GM19372 (cell line): ENCODE results near the gene SYS1.
A peak's percentile ranks its signal among the peaks of the same experiment; 100 is the strongest.

Experiments
- ATAC-seq: cut with Tn5 transposase; IDR thresholded peaks from one replicate; pipeline ENCODE4 v1.9.1; 2021; ENCODE audit warnings: mild to moderate bottlenecking, low read depth, moderate library complexity; ENCODE audit not compliant: unreplicated experiment

Gene SYS1

GRCh38 chr20:45362804-45363610, at the start of gene SYS1:
TSS of gene SYS1 (plus strand) at chr20:45363156. CDS start at chr20:45363532, 376 bp downstream.
- peak; percentile 86 for ATAC-seq

DNA sequence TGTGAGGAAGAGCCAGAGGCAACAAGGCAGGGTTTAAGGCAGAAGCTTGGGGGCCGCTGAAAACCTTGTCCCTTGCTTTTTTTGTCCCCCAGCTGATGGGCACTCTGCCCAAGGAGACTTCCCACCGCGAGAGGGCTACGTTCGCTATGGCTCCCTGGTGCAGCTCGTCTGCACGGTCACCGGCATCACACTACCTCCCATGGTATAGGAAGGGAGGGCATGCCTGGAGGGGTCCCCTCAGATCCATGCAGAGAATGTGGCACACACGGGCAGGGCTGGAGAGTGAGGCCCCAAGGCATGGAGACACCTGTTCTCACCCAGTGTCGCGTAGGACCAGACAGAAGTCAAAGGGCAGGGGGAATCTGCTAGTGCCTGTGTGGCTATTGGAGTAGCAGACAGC, 49.0 kb upstream of the SYS1 start:
- ATAC-seq, result no peak

DNA sequence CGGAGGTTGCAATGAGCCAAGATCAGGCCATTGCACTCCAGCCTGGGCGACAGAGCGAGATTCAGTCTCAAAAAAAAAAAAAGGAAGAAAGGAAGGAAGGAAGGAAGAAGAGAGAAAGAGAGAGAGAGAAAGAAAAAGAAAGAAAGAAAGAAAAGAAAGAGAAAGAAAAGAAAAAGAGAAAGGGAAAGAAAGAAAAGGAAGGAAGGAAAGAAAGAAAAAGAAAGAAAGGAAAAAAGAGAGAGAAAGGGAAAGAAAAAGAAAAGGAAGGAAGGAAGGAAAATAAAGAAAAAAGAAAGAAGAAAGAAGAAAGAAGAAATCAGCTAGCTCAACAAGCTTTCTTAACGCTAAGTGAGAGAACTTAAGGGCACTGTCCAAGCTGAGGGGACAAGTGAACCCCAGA, 47.3 kb upstream of the SYS1 start:
- ATAC-seq, result no peak

GRCh38 chr20:45316150-45317080, 46.5 kb upstream of the SYS1 start:
- ATAC-seq, result no peak

- no peak for ATAC-seq
Measured at GRCh38 chr20:45317826-45318225, 45.1 kb upstream of the SYS1 start.

GRCh38 chr20:45318386-45318939, 44.5 kb upstream of the SYS1 start:
- no peak for ATAC-seq

DNA sequence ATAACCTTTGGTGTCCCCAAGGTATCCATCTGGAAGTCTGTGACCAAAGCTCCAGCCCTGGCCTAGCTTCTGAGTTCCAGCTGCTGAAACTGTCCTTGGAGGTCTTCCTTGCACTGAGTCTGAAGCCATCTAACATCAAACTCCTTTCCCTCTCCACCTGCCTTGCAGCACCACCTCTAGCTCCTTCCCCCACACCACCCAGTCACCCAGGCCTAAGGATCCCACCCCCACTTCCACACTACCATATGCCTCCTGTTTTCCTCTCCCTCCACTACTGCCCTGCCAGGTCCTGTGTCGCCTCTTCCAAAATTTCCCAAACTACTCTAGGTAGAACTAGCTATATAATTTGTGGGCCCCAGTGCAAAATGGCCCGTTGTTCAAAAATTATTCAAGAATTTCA, 44.0 kb upstream of the SYS1 start:
- ATAC-seq, result no peak

- ATAC-seq, result no peak
Measured at GRCh38 chr20:45320948-45321595, 41.9 kb upstream of the SYS1 start.

DNA sequence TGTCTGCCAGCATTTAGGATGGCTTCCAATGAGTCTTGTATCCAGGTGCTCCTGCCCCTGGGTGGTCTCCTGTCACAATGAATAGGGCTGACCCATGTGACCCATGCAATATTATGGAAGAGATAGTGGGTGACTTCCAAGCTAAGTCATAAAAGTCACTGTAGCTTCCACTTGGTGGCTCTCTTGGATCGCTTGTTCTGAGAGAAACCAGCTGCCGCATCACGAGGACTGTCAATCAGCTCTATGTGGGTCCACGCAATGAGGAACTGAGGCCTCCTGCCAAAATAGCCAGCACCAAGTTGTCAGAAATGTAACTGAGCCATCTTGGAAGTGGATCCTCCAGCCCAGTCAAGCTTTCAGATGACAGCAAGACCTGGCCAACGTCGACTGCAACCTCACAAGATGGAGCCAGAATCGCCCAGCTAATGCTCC, 40.0 kb upstream of the SYS1 start:
- ATAC-seq, result no peak

DNA sequence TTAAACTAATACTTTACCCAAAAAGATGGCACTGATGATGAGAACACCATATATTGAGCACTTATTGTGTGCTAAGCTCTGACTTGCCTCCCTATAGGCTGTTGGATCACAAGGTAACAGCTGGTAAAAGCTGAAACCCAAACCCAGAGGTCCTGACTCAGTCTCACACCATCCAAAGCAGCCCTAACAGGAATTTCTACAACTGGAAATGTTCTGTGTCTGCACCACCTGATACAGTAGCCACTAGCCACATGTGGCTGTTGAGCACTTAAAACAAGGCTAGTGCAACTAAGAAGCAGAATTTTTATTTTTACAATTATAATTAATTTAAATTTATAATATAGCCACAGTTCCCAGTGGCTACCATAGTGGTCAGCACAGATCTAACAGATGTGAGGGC, 39.2 kb upstream of the SYS1 start:
- ATAC-seq, result no peak

DNA sequence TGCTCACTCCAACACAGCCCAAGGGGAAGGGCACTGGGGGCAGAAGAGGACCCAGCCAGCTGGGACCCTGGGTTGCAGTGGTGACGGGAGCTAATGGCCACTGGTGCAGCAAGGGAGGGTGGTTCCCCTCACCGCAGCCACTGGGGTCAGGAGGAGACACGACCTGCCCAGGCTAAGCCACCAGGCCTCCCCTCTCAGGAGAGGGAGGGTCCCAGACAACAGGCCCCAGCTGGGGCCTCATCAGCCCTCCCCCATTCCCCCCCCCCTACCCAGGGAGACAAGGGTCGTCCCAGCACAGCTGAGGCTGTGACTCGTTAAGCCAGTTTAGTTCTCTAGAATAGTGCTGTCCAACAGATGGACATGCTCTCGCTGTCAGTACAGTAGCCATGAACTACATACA, 37.6 kb upstream of the SYS1 start:
- no peak for ATAC-seq

GRCh38 chr20:45328451-45328850, 34.5 kb upstream of the SYS1 start:
- ATAC-seq, result no peak

DNA sequence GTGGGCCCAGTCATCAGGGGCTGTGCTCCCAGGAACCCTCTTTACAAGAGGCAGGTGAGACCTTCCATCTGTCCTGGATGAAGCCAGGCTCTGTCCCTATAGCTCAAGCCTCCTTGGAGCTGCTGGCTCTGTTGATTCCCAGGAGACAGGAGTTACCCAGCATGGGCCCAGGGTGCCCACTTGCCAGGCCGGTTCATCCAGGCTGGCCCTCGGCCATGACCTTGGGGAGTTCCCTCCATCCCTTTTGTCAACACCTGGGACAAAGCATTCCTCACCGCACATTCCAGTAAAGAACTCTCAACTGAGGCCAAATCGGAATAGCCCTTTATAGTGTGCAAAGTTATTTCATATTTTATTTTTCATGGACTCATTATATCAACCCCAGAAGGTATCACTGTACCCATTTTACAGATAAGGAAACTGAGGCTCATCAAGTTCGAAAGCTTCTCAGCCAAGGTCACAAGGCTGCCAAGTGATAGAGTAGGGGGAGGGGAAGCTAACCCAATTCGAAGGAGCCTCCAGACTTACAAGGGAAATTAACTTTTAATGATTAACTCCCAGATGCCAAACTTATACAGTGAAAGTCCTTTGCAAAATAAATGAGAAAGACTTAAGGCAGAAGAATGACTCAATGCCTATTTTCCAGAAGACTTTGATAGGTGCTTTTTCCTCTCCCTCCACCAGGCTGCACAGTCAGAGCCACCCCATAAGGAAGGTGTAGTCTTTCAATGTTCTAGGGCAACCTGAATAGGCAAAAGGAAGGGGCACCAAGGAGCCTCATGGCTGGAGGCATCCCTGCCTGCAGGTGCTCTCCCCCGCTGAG, 33.2 kb upstream of the SYS1 start:
- no peak for ATAC-seq

DNA sequence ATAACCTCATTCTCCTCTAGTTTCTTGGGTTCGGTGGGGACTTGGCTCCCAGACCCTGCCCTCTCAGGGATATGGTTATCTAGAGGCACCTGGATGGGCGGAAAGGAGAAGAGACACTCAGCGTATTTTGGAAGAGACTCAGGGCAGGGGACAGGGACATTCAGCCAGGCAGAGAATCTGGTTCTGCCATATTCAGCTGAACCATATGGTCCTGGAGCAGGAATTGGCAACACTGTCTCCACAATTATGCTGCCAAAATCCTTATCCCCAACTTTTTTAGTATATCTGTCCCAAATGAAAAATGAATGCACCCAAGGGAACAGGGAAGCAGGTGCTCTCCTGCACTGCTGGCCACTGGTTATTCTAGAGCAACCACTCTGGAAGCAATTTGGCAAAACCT, 32.5 kb upstream of the SYS1 start:
- ATAC-seq, result no peak

DNA sequence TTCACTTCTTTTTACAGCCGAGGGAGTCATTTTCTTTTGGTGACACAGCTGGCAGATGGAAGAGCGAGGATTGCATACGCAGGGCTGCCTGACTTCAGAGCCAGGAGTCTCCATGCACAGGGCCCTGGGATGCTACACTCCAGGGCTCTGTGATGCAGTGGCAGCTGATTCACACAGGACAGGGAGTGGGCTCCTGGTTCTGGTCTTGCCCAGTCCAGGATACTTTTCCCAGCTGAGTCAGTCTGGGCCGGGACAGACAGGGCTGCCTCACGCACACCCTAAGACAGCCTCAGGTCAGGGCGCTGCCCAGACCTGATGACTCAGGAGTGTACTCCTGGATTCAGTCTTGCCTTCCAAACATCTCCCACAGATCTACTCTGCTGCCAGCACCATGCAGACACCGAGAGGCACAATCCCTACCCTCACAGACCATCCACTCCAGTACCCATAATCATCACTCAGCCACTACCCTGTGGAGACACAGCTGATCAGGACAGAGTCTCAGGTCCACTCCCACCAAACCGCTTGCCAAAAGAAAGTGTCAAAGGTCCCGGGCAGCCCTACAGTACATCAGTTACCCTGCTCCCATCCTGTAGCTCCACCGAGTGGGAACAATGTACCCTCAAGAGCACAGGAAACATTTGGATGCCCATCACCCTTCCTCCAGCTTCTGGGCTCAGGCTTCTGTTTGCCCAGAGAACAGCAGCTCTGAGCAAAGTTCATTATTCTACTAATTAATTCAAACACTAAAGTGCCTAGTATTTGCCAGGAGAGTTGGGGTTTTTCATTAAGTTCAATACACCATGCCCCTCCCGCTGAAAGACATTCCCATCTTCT, 26.2 kb upstream of the SYS1 start:
- no peak for ATAC-seq

GRCh38 chr20:45337367-45338120, 25.4 kb upstream of the SYS1 start:
- ATAC-seq, result no peak

DNA sequence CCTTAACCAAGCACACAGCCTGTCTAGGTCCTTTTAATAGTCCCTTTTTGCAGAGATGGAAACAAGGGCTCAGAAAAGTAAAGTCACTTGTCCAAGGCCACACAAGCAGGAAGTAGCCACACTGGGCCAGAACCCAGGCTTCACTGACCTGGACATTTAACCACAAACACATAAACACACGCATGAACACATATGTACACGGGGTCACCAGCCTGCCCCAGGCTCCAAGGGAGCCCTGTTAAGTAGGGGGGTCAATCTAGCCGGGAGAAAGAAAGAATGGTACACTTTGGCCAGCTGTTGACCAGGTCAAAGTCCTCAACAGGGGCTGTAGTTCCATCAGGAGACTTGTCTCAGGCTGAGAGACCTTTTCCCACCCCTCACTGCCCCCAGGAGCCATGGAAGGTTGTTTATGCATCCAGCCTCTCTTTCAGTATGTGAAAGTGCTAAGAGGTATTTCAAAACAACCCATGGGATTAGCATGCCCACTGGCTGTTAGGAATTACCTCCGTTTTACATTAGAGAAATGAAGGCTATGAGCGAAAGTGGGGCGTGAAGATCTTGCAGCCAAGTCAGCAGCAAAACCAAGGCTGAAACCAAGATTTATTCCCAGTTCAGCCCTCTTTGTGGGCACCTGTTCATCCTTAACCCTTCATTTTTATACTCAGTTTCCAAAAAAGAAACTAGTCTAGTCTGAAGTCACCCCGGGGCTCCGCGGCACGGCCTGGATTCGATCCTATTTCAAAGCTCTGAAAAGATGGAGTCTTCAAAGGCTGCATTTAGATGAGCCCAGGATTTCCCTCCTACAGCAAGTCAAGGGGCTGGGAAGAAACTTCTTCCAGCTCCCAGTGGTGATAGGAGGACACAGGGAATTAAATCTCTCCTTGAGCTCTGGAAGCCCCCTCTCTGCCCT, 24.6 kb upstream of the SYS1 start:
- no peak for ATAC-seq
